NOMO-1 treated with DMSO at 0.1 percent for 48 hours (cell line): ENCODE measurements around the gene KCNG2.
"Not testable (repeated sequence)": the region's sequence is repeated elsewhere in the genome, so short reads cannot be mapped to it uniquely, and the experiment has no call there.

Experiments
- DNase-seq: peaks from one replicate; lab custom pipeline; 2025; ENCODE audit not compliant: unreplicated experiment; lab: John Stamatoyannopoulos, UW

Gene KCNG2, protein sequence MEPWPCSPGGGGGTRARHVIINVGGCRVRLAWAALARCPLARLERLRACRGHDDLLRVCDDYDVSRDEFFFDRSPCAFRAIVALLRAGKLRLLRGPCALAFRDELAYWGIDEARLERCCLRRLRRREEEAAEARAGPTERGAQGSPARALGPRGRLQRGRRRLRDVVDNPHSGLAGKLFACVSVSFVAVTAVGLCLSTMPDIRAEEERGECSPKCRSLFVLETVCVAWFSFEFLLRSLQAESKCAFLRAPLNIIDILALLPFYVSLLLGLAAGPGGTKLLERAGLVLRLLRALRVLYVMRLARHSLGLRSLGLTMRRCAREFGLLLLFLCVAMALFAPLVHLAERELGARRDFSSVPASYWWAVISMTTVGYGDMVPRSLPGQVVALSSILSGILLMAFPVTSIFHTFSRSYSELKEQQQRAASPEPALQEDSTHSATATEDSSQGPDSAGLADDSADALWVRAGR

DNA sequence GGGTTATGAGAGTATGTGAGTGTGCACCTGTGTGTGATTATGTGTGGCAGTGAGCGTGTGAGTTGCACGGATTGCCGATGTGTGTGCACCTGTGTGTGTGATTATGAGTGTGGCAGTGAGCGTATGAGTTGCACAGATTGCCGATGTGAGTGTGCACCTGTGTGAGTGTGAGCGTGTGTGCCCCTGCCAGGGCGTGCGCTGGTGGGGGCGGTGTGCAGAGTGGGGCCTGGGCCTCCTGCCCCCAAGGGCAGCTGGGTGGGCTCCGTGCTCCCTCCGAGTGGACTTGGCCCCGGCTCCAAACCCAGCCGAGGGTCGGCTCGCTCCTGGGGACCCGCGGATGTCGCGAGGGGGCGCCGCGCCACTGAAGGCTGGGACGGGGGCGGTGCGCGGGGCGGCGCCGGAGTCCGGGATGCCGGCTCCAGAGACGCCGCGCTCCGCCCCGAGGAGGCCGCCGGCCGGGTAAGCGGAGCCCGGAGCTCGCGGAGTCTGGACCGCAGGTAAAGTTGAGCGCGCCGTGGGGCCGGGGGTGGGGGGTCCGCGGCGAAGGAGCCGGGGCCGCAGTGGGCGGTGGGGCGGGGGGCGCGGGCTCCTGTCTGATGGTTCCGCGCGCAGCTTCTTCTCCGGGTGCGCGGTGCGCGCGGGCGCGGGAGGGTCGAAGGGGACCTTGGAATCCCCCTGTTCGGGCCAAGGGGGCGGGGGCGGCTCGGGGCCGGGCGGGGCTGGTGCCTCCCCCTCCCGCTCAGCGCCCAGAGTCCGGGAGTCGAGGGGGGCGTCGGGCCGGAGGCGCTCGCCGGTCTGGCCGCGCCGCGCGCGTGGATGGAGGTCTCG is at the start of gene KCNG2:
Gene KCNG2 (plus strand): TSS at position 421 of the 828 bp plus-strand sequence. CDS start 65,730 bp downstream, outside the sequence.
- DNase-seq, result peak; percentile 12

DNA sequence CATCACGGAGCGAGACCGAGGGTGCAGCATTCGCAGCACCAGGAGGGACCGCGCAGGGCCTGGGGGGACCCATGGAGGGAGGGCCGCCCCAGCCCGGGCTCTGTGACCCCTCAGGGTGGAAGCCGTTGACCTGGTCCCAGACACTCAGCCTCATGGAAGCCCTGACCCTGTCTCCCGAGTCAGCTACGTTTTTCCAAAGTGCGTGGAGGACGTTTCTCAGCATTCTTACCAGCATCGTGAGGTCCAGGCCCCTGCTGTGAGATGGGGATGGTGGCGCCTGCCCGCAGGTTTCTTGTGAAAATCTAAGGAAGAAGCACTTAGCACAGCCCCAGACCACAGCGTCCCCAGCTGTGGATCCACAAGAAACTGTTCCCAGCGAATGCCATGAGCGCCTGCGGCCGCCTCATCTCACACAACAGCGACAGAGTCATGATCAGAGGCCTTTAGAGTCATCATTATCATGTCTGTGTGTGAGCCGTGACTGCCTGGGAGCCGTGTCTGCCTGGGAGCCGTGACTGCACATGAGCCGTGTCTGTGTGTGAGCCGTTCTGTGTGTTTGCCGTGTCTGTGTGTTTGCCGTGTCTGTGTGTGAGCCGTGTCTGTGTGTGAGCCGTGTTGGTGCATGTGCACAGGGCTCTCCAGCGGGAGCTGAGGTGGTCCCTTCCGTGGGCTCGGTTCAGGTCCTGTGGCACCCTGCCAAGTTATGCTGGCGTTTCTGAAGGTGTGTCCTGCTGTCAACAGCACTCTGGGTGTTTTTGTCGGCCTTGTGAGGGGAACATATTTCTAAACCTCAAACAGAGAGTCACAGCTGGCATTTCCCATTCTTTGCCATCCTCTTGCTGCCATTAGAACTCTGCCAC is 49.2 kb upstream of the KCNG2 start:
- no peak for DNase-seq

DNA sequence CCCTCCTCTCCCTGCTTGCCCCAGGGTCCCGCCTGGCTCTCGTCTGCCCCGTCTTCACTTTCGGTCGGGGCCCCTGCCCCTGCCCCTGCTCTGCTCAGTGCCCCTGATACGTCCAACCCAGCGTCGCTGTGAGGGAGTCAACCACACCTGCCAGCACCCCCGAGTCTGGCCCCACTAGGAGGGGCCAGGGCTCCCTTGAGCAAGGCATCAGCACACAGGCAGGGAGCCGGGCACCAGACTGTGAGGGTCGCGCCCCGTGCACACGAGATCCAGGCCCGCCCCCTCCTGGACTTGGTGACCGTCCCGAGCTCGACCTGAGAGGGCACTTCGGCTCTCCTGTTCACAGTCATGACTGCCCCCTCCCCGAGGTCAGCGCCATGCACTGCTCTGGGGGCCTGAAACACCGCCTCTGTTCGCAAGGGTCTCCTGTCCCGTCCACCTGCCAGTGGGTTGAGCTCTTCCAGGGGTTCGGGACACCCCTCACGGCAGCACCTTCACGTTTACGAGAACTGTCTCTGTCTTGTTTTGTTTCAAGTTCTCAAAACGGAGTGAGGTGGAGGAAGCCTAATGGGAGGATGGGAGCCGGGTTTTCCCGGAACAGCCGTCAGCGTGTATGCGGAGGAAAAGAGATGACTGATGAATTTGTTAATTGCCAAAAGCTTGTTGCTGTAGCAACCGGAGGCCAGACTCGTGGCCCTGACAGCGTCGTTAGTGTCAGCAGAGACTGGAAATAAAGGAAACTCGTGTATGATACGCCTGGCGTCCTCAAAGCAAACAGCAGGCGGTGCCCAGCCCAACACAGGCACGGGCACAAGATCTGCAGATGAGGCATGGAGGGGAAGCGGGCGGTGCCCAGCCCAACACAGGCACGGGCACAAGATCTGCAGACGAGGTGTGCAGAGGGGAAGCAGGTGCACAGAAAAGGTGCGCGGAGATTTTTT is 48.2 kb upstream of the KCNG2 start:
- no peak for DNase-seq

DNA sequence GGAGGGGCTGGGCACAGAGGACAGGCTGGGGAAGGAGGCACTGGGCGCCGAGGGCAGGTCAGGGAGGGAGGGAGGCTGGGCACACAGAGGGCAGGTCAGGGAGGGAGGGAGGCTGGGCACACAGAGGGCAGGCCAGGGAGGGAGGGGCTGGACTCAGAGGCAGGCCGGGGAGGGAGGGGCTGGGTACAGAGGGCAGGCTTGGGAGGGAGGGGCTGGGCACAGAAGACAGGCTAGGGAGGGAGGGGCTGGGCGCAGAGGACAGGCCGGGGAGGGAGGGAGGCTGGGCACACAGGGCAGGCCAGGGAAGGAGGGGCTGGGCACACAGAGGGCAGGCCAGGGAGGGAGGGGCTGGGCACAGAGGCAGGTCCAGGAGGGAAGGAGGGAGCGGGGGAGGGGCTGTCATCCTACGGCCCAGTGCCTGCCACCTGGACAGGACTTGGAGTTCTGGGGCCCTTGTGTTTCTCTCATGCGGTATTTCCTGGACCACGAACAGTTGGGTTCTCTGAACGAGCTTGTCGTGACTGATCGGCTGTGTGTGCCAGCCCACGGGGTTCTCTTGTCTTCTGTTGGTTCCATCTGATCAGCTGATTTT is 46.7 kb upstream of the KCNG2 start:
- no peak for DNase-seq

DNA sequence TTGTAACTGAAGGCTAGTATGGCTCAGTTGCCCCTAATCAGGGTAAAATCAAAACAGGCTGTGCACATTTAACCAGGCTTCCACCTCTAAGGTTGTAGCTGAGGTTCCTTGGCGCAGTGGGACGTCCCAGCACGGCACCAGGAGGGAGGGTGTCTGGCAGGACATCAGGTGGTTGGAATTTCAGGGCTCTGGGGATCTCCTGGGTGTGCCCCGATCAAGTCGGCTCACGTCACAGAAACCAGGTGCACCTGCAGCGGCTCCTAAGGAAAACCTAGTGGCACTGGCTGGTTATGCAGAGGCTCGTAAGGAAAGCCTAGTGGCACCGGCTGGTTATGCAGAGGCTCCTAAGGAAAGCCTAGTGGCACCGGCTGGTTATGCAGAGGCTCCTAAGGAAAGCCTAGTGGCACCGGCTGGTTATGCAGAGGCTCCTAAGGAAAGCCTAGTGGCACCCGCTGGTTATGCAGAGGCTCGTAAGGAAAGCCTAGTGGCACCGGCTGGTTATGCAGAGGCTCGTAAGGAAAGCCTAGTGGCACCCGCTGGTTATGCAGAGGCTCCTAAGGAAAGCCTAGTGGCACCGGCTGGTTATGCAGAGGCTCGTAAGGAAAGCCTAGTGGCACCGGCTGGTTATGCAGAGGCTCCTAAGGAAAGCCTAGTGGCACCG is 45.7 kb upstream of the KCNG2 start:
- DNase-seq, result not testable (repeated sequence)

DNA sequence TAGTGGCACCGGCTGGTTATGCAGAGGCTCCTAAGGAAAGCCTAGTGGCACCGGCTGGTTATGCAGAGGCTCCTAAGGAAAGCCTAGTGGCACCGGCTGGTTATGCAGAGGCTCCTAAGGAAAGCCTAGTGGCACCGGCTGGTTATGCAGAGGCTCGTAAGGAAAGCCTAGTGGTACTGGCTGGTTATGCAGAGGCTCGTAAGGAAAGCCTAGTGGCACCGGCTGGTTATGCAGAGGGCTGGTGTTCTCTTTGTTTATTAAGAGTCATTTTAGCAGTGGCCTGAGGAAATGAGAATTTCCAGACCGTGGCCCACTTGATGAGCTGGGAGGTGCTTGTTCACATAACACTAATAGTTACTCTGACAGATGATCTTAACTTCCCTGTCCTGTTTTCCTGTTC is 44.8 kb upstream of the KCNG2 start:
- DNase-seq, result not testable (repeated sequence)

DNA sequence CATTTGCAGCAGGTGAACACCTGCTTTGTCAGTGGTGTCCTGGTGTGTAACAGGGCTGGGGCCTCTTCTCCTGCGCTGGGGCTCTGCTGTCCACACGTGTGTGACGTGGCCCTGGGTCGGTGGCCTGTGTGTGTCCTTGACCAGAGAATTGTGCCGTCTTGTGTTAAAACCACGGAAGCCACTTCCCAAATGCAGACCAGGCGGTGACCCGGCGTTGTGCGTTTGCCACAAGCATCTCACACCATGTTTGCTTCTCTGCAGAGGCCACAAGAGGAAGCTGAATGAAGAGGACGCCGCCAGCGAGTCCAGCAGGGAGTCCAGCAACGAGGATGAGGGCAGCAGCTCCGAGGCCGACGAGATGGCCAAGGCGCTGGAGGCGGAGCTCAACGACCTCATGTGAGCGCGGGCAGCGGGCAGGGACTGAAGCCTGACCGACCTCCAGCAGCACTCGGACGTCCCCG is 44.3 kb upstream of the KCNG2 start:
- DNase-seq, result no peak

DNA sequence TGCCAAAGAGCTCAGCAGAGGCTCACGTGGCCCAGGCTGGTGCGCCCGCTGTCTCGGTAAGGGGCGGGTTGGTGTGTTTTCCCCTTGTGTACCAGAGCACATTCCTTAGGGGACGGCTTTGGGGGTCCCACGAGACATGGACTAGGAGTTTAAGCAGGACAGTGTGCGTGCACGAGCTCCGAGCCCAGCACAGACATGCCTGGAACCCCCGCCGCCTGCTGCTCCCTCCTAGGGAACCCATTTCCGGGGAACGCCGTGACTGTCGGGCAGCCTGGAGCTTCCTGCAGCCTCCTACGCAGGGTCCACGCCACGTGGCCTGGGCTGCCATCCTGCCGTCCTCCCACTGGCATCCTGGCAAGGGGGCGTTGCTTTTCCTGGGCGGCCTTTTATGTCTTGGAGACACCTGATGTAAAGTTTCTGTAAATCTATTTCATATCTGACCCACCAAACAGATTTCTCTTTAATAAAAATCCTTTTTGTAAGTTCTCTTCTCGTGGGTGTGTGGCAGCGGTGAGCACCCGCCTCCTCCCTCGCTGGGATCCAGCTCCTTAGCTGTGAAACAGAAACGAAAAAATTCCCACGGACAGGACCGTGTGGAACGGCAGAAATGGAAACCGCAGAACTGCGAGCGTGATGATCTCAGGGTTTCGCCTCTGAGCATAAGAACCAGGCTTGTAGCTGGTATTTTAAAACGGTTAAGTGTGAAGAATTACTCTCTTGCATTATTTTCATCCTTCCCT is 43.5 kb upstream of the KCNG2 start:
- DNase-seq, result no peak

DNA sequence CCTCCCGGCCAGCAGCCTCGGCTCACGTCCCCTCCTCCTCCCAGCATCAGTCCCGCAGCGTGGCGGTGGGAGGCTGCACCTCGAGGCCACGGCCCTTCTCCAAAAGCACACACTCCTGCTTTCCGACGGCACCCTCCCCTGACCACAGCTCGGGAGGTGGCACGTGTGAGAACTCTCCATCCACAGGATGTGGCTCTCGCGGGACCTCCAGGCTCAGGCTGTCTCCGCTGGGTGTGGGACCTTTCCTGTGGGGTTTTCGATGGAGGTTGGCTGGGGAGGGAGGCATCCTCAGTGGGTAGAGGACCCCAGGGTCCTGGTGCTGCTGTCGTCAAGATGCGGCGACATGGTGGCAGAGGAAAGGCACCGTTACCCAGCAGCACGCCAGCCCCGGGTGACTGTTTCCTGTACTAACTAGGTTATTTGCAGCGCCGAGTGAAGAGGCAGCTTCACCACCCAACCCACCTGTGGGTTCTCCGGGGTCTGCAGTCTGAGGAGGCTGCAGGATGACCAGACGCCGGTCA is 42.8 kb upstream of the KCNG2 start:
- no peak for DNase-seq

DNA sequence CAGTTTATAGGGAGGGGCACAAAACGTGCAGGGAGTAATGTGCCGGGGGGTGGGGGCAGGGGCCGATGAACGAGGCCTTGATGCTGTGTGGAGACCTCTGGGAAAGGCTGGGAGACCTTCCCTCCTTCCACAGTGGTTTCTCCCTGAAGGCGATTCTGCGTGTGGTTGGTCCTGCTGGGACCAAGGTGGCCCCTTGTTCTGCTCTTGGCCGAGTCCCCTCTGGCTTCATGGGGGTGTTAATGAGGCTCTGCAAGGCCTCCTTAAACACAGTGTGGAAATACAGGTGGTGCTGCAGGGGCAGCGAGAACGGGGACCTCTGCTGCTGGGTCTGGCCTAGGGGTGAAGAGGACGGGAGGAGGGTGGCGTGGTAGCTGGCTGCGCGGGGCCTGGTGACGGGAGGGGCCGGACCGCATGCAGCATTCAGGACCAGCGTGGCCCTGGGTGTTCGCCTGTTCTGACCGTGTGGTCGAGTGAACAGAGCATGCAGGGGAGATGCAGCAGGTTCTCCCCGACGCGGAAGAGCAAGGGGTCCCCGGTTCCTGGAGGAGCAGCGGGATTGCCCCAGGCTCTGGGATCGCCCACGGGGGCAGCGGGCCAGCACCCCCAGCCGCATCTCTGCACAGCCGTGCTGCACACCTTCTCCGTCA is 42.1 kb upstream of the KCNG2 start:
- DNase-seq, result no peak

DNA sequence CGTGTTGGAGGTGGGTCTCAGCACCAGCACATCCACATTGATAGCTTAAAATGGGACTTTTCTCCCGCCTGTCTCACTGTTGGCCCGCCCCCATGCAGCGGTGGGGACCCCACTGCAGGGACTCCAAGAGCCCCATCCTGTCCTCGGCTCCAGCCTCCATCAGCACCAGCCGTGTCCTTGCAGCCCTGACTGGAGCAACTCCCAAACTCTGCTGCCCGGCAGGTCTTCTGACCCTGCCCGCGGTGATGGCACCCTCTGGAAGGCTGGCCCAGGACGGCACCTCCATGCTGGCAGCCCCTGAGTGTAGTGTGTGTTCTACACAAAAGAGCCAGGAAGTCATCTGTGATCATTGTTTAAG is 41.6 kb upstream of the KCNG2 start:
- DNase-seq, result no peak

DNA sequence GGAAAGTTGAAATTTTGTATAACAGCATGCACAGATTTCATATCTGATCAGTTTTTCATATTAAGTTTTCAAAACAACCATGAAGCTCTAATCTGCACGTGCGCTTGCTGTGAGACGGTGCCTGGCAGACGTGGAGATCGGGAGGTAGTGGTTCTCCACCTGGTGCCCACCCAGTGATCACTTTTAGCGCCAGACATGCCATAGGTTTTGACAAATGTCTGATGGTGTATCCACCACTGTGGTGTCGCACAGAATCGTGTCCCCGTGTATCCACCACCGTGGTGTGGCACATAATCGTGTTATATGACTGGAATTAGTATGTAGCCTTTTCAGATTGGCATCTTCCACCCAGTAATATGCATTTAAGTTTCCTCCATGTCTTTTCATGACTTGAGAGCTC is 40.9 kb upstream of the KCNG2 start:
- DNase-seq, result no peak

DNA sequence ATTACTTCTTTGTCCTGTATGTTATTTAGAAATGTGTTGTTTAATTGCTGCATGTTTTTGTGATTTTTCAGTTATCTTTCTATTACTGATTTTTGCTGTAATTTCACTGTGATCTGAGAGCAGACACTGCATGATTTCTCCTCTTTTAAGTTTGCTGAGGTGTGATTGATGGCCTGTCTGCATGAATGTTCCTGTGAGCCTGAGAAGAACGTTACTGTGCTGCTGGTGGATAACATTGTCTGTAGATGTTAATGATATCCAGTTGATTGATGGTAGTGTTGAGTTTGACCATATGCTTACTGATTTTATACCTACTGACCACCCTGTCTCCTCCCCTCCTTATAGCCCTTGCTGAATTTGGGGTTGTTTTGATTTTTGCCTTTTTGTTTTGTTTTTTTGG is 37.4 kb upstream of the KCNG2 start:
- DNase-seq, result no peak

DNA sequence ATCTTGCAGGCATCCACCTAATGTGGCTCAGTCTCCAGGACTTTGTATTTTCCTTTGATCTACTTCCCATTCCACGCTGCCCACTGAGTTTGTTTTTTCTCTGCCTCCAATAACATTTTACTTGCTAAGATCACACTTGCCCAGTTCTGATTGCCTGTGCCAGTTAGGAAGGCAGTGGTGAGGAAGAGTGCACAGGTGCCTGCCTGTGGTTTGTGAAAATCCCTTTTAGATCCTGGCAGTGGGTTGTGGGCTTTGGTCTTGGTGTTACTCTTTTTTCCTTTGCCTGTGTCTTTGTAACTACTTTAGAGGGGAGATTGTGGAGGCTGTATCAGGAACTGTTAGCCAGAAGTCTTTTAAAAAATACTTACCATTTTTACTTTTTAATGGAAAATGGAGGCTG is 36.9 kb upstream of the KCNG2 start:
- DNase-seq, result no peak

DNA sequence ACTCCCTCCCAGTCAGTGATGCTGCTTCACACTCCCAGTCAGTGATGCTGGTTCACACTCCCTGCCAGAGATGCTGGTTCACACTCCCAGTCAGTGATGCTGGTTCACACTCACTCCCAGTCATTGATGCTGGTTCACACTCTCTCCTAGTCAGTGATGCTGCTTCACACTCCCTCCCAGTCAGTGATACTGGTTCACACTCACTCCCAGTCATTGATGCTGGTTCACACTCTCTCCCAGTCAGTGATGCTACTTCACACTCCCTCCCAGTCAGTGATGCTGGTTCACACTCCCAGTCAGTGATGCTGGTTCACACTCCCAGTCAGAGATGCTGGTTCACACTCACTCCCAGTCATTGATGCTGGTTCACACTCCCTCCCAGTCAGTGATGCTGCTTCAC is 34.3 kb upstream of the KCNG2 start:
- DNase-seq, result no peak

DNA sequence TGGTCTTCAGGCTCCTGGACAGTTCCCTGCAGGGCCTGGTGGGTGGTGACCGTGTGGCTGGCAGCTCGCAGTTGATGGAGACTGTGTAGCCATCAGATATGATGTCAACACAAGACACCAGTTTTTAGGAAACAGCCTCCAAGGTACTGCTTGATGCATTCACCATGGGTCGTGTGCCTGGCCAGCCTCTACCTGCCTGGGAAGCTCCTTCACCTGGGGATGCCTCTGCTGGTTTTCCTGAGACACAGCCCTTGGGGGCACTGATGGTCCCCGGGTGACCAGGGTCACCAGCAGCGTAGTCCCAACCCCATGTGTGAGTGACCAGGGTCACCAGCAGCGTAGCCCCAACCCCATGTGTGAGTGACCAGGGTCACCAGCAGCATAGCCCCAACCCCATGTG is 33.6 kb upstream of the KCNG2 start:
- no peak for DNase-seq

DNA sequence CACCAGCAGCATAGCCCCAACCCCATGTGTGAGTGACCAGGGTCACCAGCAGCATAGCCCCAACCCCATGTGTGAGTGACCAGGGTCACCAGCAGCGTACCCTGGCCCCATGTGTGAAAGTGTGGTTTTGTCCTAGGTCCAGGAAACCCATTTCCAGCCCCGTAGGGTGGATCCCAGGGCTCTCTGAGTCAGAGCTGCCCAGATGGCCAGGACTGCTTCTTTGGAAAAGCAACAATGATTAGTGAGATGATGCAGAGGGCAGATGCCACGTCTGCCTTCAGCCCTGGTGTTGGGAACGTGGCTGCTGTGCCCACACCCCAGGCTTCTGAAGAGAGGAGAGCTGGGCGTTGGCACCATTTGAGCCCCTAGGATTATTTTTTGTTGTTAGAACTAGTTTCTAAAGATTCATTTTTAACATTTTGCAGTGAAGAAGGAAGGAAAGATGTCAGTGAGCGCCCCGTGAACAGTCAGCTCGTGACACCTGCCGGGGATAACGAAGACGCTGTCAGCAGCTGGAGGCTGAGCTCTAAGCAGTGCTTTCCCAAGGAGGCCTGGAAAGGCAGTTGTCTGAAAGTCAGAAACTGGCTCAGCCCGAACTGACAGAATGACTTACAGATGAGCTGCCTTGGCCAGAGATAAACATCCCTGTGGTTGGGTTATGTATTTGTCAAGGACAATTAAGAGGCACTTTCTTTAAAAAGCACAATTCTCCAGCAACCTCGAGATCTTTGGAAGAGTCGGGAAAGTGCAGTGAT is 32.1 kb upstream of the KCNG2 start:
- DNase-seq, result no peak
